GM21390 (cell line): ENCODE measurements around the gene ADGRG6.
"Not testable (repeated sequence)": the region's sequence is repeated elsewhere in the genome, so short reads cannot be mapped to it uniquely, and the experiment has no call there.

Experiments used
- ATAC-seq: cut with Tn5 transposase; IDR thresholded peaks from one replicate; pipeline ENCODE4 v1.9.1; 2021; ENCODE audit not compliant: unreplicated experiment

The ADGRG6 gene

GRCh38 chr6:142342986-142343385 is 41.2 kb downstream of the ADGRG6 start:
- no peak for ATAC-seq

GRCh38 chr6:142343938-142344337 is 42.1 kb downstream of the ADGRG6 start:
- no peak for ATAC-seq

GRCh38 chr6:142345261-142345660 is 43.5 kb downstream of the ADGRG6 start:
- no peak for ATAC-seq

- not testable (repeated sequence) for ATAC-seq
These were observed 44.4 kb downstream of the ADGRG6 start for GRCh38 chr6:142346166-142346565.

GRCh38 chr6:142349215-142349823 is 47.5 kb downstream of the ADGRG6 start:
- no peak for ATAC-seq

GRCh38 chr6:142350309-142350708 is 48.5 kb downstream of the ADGRG6 start:
- no peak for ATAC-seq

GRCh38 chr6:142353690-142354089 is 51.9 kb downstream of the ADGRG6 start:
- ATAC-seq: no peak

- ATAC-seq: no peak
These were observed 52.8 kb downstream of the ADGRG6 start for GRCh38 chr6:142354650-142355049.

GRCh38 chr6:142355520-142356174 is 53.8 kb downstream of the ADGRG6 start:
- no peak for ATAC-seq

GRCh38 chr6:142356201-142356883 is 54.5 kb downstream of the ADGRG6 start:
- ATAC-seq: no peak

GRCh38 chr6:142356884-142357225 is 55.0 kb downstream of the ADGRG6 start:
- ATAC-seq: no peak

GRCh38 chr6:142357879-142358278 is 56.1 kb downstream of the ADGRG6 start:
- ATAC-seq: no peak

GRCh38 chr6:142359271-142359960 is 57.6 kb downstream of the ADGRG6 start:
- ATAC-seq: no peak

GRCh38 chr6:142361345-142361744 is 59.5 kb downstream of the ADGRG6 start:
- no peak for ATAC-seq

GRCh38 chr6:142361779-142362750 is 60.3 kb downstream of the ADGRG6 start:
- ATAC-seq: no peak

GRCh38 chr6:142367061-142367460 is 65.3 kb downstream of the ADGRG6 start:
- ATAC-seq: no peak

GRCh38 chr6:142367501-142368018 is 65.8 kb downstream of the ADGRG6 start:
- ATAC-seq: no peak

GRCh38 chr6:142369266-142369665 is 67.5 kb downstream of the ADGRG6 start:
- ATAC-seq: no peak

GRCh38 chr6:142372348-142372747 is 70.5 kb downstream of the ADGRG6 start:
- no peak for ATAC-seq
